ENCODE results near the gene IPO8.
A peak's percentile ranks its signal among the peaks of the same experiment; 100 is the strongest.

IPO8 gene

DNA sequence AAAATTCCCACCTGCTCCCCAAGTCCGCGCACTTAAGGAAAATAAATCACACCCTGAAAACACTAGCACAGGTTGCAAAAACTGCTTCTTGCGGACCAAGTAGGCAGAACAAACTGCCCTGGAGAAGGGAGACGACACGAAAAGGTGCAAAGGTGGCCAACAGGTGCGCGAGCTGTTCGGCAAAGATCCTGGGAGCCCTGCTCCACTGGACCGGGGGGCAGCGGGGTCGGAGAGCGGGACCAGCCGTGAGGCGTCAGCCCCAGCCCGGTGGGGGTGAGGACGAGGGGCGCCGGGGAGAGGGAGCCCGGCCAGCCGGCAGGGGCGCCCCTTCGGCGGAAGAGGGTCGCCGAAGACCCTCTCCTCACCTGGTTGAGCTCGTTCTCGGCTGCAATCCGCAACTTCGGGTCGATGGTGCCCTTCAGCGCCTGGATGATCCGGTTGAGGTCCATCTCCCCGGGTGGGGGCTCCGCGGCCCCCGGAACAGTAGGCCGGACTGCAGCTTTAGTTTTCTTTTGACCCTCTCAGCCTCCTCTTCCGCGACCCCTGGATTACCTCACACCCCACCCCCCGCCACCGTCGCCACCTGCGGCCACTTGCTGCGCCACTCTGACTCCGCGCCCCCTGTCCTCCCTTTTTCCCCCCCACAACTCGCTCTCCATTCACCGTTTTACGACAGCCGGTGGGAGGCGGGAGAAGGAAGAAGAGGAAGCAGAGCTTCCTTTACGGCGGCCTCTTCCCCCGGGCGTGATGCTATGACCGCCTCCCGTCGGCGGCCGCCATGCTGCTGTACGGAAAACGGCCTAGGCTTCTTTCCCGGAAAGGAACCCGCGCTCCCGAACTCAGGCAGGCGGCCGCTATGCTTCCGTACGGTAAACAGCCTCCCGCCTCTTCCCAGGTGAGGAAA is at the start of gene IPO8:
Gene IPO8, minus strand, starts transcription at position 671 of the 904 bp plus-strand sequence. Its CDS starts 222 bp downstream, at position 449.
- peak; percentile 94 for DNase-seq

GRCh38 chr12:30744321-30744720 is 48.7 kb upstream of the IPO8 start:
- DNase-seq, result no peak

GRCh38 chr12:30740274-30740673 is 44.6 kb upstream of the IPO8 start:
- no peak for DNase-seq

- no peak for DNase-seq
These were observed 43.4 kb upstream of the IPO8 start for GRCh38 chr12:30739020-30739419.

GRCh38 chr12:30732954-30733637 is 37.4 kb upstream of the IPO8 start:
- DNase-seq, result no peak

DNA sequence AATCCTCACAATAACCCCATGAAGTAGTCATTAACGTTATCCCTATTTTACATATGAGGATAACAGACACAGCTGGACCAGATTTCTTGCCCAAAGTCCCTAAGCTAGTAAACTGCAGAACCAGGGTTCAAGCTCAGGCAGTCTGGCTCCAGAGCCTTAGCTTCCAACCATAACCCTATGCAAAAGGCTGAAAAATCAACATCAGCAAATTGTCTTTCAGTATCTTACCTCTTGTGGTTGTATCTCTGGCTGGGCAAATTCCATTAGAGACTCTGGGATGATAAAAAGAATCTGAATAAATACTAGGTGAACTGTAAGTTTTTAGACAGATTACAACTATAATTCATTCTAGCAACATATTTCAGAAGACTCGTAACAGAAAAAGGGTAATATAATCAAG is 34.3 kb upstream of the IPO8 start:
- no peak for DNase-seq

- no peak for DNase-seq
These were observed 33.9 kb upstream of the IPO8 start for GRCh38 chr12:30729547-30729946.

GRCh38 chr12:30726647-30727046 is 31.0 kb upstream of the IPO8 start:
- DNase-seq, result no peak

- no peak for DNase-seq
These were observed 30.1 kb upstream of the IPO8 start for GRCh38 chr12:30725739-30726138.

DNA sequence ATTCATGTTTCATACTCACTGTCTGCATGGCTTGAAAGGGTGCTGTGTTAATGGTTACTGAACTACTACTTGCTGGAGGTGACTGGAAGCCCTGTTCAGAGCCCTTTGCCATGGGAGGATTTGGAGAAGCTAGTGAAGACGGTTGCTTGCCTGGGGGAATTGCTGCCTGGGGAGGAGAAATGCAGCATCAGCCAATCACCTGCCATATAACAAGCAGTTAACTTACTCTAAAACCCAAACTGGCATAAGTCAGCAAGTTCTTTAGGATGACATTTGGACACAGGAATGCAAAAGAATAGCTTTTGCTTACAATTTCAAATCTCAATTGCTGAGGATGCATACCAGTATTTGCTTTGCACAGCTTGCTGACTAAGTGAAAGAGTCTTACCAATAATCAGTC is 23.4 kb upstream of the IPO8 start:
- DNase-seq, result no peak

DNA sequence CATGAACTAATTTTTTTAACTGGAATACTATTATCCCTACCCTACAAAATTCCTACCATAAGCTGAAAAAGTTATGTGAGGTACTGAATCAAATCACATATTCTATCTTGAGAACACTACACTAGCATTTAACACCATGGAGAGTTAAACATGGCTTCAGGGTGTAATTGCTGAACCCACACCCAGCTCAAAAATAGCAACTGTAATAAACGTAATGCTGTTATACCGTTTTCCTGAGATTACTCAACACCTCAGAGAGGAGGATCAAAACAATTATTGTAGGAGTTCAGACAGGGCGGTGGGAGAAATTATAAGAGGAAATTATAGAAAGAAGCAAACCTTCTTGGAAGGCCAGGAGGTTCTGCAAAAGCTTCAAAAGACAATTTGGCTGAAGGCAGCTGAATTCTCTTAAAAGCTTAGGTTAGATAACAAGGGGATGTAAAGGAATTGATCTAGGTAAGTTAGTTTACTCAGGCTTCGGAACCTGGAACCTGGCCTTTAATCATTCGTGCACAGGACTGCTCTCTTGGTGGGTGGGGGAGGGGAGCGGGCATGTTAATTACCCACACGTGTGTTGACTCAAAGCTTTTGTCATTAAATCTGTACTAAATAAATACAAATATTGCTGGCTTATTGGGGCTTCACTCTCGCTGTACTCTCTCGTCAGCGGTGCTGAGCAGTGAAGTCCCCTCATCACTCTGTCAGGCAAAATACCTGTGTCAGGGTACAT is 12.1 kb upstream of the IPO8 start:
- DNase-seq, result no peak

DNA sequence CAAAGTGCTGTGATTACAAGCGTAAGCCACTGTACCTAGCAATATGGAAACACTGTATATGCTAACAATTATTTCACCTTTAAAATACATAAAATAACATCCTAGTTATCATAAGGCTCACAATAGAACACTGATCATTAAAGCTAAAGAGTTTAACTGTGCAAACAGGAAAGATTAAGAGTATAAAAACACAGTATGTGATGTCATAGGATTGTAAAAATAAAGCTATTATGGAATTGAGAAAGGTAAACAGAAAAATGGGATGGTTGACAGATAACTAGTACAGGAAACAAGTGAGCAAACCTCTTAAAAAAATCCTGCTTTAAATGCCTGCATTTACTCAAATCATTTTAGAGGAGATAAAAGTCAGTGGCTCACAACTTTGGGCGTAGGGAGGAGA is 10.8 kb upstream of the IPO8 start:
- no peak for DNase-seq

DNA sequence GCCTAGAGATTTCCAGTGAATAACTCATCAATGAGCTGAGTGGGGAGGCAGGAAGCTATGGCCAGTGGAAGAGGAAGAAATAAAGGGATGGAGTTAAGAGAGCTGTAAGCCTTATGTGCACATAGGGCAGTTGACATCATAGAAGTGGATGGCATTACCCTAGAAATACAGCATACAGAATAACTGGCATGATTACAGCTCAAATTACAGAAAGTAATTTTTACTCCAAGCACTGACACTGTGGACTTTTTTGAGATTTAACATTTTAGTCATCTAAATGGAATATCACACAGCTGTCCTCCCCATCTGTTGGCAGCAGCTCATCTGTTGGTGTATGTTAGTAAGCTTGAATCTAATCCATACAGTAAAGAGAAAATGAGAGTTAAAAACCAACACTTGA is 5.4 kb upstream of the IPO8 start:
- no peak for DNase-seq

- no peak for DNase-seq
These were observed 4.7 kb upstream of the IPO8 start for GRCh38 chr12:30700216-30700900.

DNA sequence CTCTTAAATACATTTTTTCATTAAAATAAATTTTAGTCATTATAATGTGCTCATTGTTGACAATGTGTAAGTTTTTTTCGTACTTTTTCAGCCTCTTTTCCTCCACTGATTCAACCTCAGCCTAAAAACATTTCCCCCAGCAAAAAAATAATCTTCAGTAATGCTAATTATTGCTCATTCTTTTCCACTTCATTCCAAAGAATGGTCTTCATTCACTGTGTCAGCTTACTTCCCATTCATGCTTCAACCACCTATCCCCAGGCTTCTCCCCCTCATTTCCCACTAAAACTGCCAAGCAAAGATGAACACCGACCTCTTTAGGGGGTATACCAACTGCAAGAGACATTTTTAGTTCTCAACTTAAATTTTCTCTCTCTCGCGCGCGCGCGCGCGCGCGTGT is 2.7 kb upstream of the IPO8 start:
- no peak for DNase-seq

GRCh38 chr12:30696943-30697342 is 1.3 kb upstream of the IPO8 start:
- no peak for DNase-seq

GRCh38 chr12:30696486-30696885 is 817 bp upstream of the IPO8 start:
- no peak for DNase-seq

DNA sequence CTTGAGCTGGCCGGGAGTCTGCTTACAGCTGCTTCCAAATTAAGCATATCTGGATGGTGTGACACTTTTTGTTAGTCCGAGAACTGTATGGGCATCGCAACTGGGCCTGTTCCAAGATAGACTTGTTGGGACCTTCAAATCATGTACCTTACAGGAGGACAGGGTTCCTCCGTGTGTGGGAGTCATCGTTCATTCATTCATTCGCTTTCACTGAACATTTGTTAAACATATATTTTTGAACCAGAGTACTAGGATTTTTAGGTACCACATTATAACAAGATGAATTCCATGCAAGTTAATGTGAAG is 387 bp upstream of the IPO8 start:
- DNase-seq, result no peak

GRCh38 chr12:30694412-30695198 is 1.1 kb downstream of the IPO8 start:
- peak; percentile 54 for DNase-seq

GRCh38 chr12:30692470-30692869 is 3.2 kb downstream of the IPO8 start:
- DNase-seq, result no peak

DNA sequence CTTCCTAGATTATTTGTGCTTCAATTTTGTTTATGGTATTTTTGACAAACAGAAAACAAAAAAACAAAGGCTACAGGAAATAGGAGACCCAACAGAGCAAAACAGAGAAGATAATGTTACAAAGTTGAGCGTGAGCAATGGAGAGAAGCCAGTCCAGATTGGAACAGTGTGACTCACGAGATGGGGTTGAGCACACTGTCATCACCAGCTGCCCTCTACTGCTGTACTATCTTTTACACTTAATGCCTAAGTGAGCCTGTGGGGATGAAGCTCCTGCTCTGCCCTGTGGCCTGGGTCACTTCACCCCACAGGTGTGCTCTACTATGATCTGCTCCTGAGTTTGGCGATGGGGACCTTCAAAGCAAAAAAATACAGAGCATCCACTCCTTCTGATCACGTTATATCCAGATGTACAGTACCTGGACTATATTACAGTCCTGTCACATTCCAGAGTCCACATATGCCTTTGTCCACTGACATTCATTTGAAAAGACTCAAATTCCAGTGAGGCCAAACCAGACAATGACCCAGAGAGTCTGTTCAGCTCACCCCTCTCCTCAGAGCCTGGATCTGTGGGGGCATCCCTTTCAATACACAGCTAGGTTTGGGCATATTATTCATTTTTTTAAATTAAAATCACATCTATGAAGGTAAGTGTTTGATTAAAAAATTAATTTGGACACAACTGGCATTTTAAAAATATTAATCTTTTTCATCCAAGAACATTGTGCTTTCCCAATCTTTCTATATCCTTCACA is 4.4 kb downstream of the IPO8 start:
- DNase-seq, result no peak
